Peyer's patch (tissue), 4 donors: ENCODE results near the gene TDRD6. TPM values are rescaled to one million over a fixed set of nuclear protein-coding genes. Genes with fewer than 3 reads are reported as not detected.
"Not testable (repeated sequence)": the region's sequence is repeated elsewhere in the genome, so short reads cannot be mapped to it uniquely, and the experiment has no call there.

Source experiments
- DNase-seq, 3 donors: peaks; one replicate each; pipeline ENCODE4 v3.0.0-alpha.2; 2017 to 2019
- H3K27ac ChIP-seq, 4 donors: fragments of 200-600 bp; sonication (generic); one replicate each; pipeline ENCODE4 v1.5.1; 2016 to 2019
- H3K27me3 ChIP-seq, 2 donors: fragments of 200-600 bp; sonication (generic); one replicate each; pipeline ENCODE4 v1.5.1; 2019
- H3K36me3 ChIP-seq, 3 donors: fragments of 200-600 bp; sonication (generic); one replicate each; pipeline ENCODE4 v1.5.1; 2016 to 2019
- H3K4me1 ChIP-seq, 4 donors: fragments of 200-600 bp; sonication (generic); one replicate each; pipeline ENCODE4 v1.5.1; 2016 to 2019
- H3K4me3 ChIP-seq, 4 donors: fragments of 200-600 bp; sonication (generic); 1 replicate in 3 of 4; 2 replicates in 1 of 4; pipeline ENCODE4 v1.5.1; 2016 to 2019; ENCODE audit warnings: mild to moderate bottlenecking in 1 of 4
- H3K9me3 ChIP-seq, 4 donors: fragments of 200-600 bp; sonication (generic); one replicate each; pipeline ENCODE4 v1.5.1; 2016 to 2019; ENCODE audit warnings: mild to moderate bottlenecking in 1 of 4
- CTCF ChIP-seq, 6 experiments: fragments of 450-650 bp in 4 of 6; fragments of 200-600 bp in 2 of 6; sonication (generic) in 1 of 6; IDR thresholded peaks; one replicate each; pipeline ENCODE4 v1.5.1; 2017 to 2019; ENCODE audit warnings: antibody characterized with exemption in 6 of 6, mild to moderate bottlenecking in 3 of 6, moderate library complexity in 1 of 6
- POLR2A ChIP-seq, 2 donors: fragments of 450-650 bp; IDR thresholded peaks; one replicate each; pipeline ENCODE4 v1.5.1; 2017; ENCODE audit warnings: antibody characterized with exemption in 2 of 2, mild to moderate bottlenecking in 2 of 2, moderate library complexity in 2 of 2
- total RNA-seq, 4 donors: library from RNA; depleted of rRNA; stranded (reverse); fragments of >200 nt; gene quantifications; one replicate each; pipeline ENCODE4 v1.1.0, GENCODE V29; 2016

Gene TDRD6
- under 1 TPM; 0.18 to 0.83 (median 0.48) TPM for total RNA-seq

- Histone ChIP-seq H3K27ac (no peak within 1 kb of the TSS), H3K36me3 (no peaks in the 10 kb centered on the region), H3K4me3 (no peak within 1 kb of the TSS), H3K4me1 (peaks cover 0 to 4% (median 0%) of the 10 kb centered on the region in 4 donors), H3K27me3 (no peaks in the 10 kb centered on the region), H3K9me3 (no peaks in the 10 kb centered on the region)
- no peak for DNase-seq
- TF ChIP-seq POLR2A (IDR thresholded peaks at IDR 0.05) (no peak), CTCF (IDR thresholded peaks at IDR 0.05) (no peak)
These were observed at the start of gene TDRD6 for GRCh38 chr6:46687619-46688097. Gene TDRD6 (plus strand): TSS chr6:46687885. CDS start chr6:46688129, 244 bp downstream.

GRCh38 chr6:46637933-46638332 is 49.8 kb upstream of the TDRD6 start:
- Histone ChIP-seq H3K36me3 (no peaks in the 10 kb centered on the region), H3K27me3 (no peaks in the 10 kb centered on the region), H3K9me3 (no peaks in the 10 kb centered on the region), H3K4me1 (no peaks in the 10 kb centered on the region), H3K4me3 (no peak overlapping the region), H3K27ac (no peak overlapping the region)
- no peak for DNase-seq
- TF ChIP-seq POLR2A (IDR thresholded peaks at IDR 0.05): no peak
- no peak for TF ChIP-seq CTCF (IDR thresholded peaks at IDR 0.05)

GRCh38 chr6:46638650-46639049 is 49.0 kb upstream of the TDRD6 start:
- Histone ChIP-seq H3K27ac (no peak overlapping the region), H3K36me3 (no peaks in the 10 kb centered on the region), H3K9me3 (no peaks in the 10 kb centered on the region), H3K4me1 (no peaks in the 10 kb centered on the region), H3K27me3 (no peaks in the 10 kb centered on the region), H3K4me3 (no peak overlapping the region)
- TF ChIP-seq POLR2A (IDR thresholded peaks at IDR 0.05) (no peak), CTCF (IDR thresholded peaks at IDR 0.05) (no peak)
- no peak for DNase-seq

- Histone ChIP-seq H3K9me3 (no peaks in the 10 kb centered on the region), H3K36me3 (no peaks in the 10 kb centered on the region), H3K27me3 (no peaks in the 10 kb centered on the region), H3K4me1 (no peaks in the 10 kb centered on the region), H3K27ac (no peak overlapping the region), H3K4me3 (no peak overlapping the region)
- DNase-seq: no peak
- TF ChIP-seq POLR2A (IDR thresholded peaks at IDR 0.05): no peak
- no peak for TF ChIP-seq CTCF (IDR thresholded peaks at IDR 0.05)
These were observed 44.5 kb upstream of the TDRD6 start for GRCh38 chr6:46642928-46643751.

- Histone ChIP-seq H3K4me3 (no peak overlapping the region), H3K9me3 (no peaks in the 10 kb centered on the region), H3K36me3 (no peaks in the 10 kb centered on the region), H3K27ac (no peak overlapping the region), H3K4me1 (no peaks in the 10 kb centered on the region), H3K27me3 (no peaks in the 10 kb centered on the region)
- no peak for DNase-seq
- no peak for TF ChIP-seq POLR2A (IDR thresholded peaks at IDR 0.05)
- no peak for TF ChIP-seq CTCF (IDR thresholded peaks at IDR 0.05)
These were observed 42.4 kb upstream of the TDRD6 start for GRCh38 chr6:46645265-46645664.

- H3K27me3 ChIP-seq, H3K4me3 ChIP-seq, H3K4me1 ChIP-seq, DNase-seq, H3K36me3 ChIP-seq, H3K9me3 ChIP-seq, H3K27ac ChIP-seq: not testable (repeated sequence)
These were observed 39.6 kb upstream of the TDRD6 start for GRCh38 chr6:46648108-46648507.
